HCT116 (cell line): ENCODE results near the gene EPHB2. TPM values are rescaled to one million over a fixed set of nuclear protein-coding genes. Genes with fewer than 3 reads are reported as not detected.

ENCODE experiments used
- ATAC-seq: fragments of 200-7000 bp; cut with Tn5 transposase; 2 replicates; pipeline ENCODE4 v1.9.1; 2020; ENCODE audit warnings: mild to moderate bottlenecking, moderate library complexity
- BruUV-seq: library from RNA; stranded (reverse); fragments of 400-500 nt; replicated peaks from 2 replicates; lab custom pipeline; 2021; lab: Mats Ljungman, UMichigan
- CTCF ChIA-PET: fragments of 300-600 bp; sonication (Branson Sonifier 250); formaldehyde crosslinking; loops from one replicate; lab custom pipeline; 2021; ENCODE audit warnings: antibody characterized with exemption; lab: Charles Lee
- POLR2A ChIA-PET: fragments of 300-600, 350-600 bp; sonication (Branson Sonifier 250); formaldehyde crosslinking; loops from one replicate; lab custom pipeline; 2021; ENCODE audit warnings: antibody characterized with exemption; lab: Charles Lee
- RAD21 ChIA-PET, 2 experiments: fragments of 300-600 bp; sonication (Branson Sonifier 250); formaldehyde crosslinking; loops; one replicate each; lab custom pipeline; 2023; ENCODE audit warnings: low total read pairs in 2 of 2; ENCODE audit not compliant: uncharacterized antibody in 2 of 2, unreplicated experiment in 2 of 2, low non-redundant PET in 1 of 2; lab: Charles Lee
- DNase-seq: peaks from one replicate; pipeline ENCODE4 v3.0.0-alpha.2; 2010; ENCODE audit warnings: low read depth, low spot score
- H2AFZ ChIP-seq: fragments of 200-600 bp; shearing (Covaris generic), sonication (generic); 2 replicates; pipeline ENCODE4 v1.6.1; 2017; ENCODE audit warnings: low read depth, mixed run types, mixed read lengths, antibody characterized with exemption, low read length; ENCODE audit not compliant: poor library complexity, severe bottlenecking
- H3K27ac ChIP-seq: 2 replicates; pipeline ENCODE4 v1.5.1; 2012; ENCODE audit warnings: low read depth, low read length
- H3K27me3 ChIP-seq: fragments of 200-600 bp; sonication (generic); 2 replicates; pipeline ENCODE4 v1.6.1; 2016; ENCODE audit warnings: mixed run types, low read length, mixed read lengths; ENCODE audit not compliant: insufficient read depth
- H3K36me3 ChIP-seq, 2 experiments: fragments of 200-500 bp in 1 of 2; fragments of 200-600 bp in 1 of 2; sonication (Bioruptor generic) in 1 of 2; sonication (generic) in 1 of 2; 2 replicates each; pipeline versions ENCODE4 v1.5.1 to v1.6.1; 2014 to 2016; ENCODE audit warnings: low read length in 2 of 2, inconsistent platforms in 1 of 2, mixed read lengths in 1 of 2, mixed run types in 1 of 2; ENCODE audit not compliant: insufficient read depth in 2 of 2, control insufficient read depth in 1 of 2
- H3K4me1 ChIP-seq, 2 experiments: fragments of 200-600 bp in 1 of 2; sonication (generic) in 1 of 2; 2 replicates each; pipeline versions ENCODE4 v1.5.1 to v1.6.1; 2012 to 2017; ENCODE audit warnings: low read length in 2 of 2, inconsistent platforms in 1 of 2, mild to moderate bottlenecking in 1 of 2, mixed read lengths in 1 of 2, mixed run types in 1 of 2, moderate library complexity in 1 of 2; ENCODE audit not compliant: insufficient read depth in 2 of 2, control insufficient read depth in 1 of 2
- H3K4me2 ChIP-seq: fragments of 200-600 bp; sonication (generic); 2 replicates; pipeline ENCODE4 v1.6.1; 2017; ENCODE audit warnings: mixed run types, low read length, mixed read lengths
- H3K4me3 ChIP-seq, 2 experiments: fragments of 200-600 bp in 1 of 2; sonication (generic) in 1 of 2; replicated peaks in 1 of 2; 2 replicates each; pipeline ENCODE4 v1.5.1; 2011 to 2016; ENCODE audit warnings: low read length in 2 of 2, control low read depth in 1 of 2, low read depth in 1 of 2, mild to moderate bottlenecking in 1 of 2, mixed read lengths in 1 of 2, mixed run types in 1 of 2
- H3K79me2 ChIP-seq: fragments of 200-600 bp; sonication (generic); 2 replicates; pipeline ENCODE4 v1.6.1; 2017; ENCODE audit warnings: mild to moderate bottlenecking, mixed run types, low read length, moderate library complexity, mixed read lengths; ENCODE audit not compliant: insufficient read depth
- H3K9ac ChIP-seq: fragments of 200-600 bp; sonication (generic); 2 replicates; pipeline ENCODE4 v1.6.1; 2016; ENCODE audit warnings: low read length, mixed read lengths
- H3K9me2 ChIP-seq: fragments of 200-600 bp; sonication (generic), shearing (Covaris generic); 2 replicates; pipeline ENCODE4 v1.6.1; 2017; ENCODE audit warnings: mixed run types, mild to moderate bottlenecking, moderate library complexity; ENCODE audit not compliant: insufficient read depth
- H3K9me3 ChIP-seq, 2 experiments: fragments of 200-500 bp in 1 of 2; fragments of 200-600 bp in 1 of 2; sonication (Bioruptor generic) in 1 of 2; sonication (generic) in 1 of 2; 2 replicates each; pipeline ENCODE4 v1.6.1; 2014 to 2017; ENCODE audit warnings: low read length in 2 of 2, mixed read lengths in 2 of 2, inconsistent platforms in 1 of 2, low read depth in 1 of 2, mild to moderate bottlenecking in 1 of 2, mixed run types in 1 of 2, moderate library complexity in 1 of 2; ENCODE audit not compliant: control insufficient read depth in 1 of 2, insufficient read depth in 1 of 2
- H4K20me1 ChIP-seq: fragments of 200-600 bp; sonication (generic), shearing (Covaris generic); 2 replicates; pipeline ENCODE4 v1.6.1; 2017; ENCODE audit warnings: mixed run types, mild to moderate bottlenecking, moderate library complexity; ENCODE audit not compliant: insufficient read depth
- EZH2phosphoT487 ChIP-seq: fragments of 200-600 bp; IDR thresholded peaks from 2 replicates; pipeline ENCODE4 v1.6.1; 2018; ENCODE audit warnings: antibody characterized with exemption, borderline replicate concordance
- SIN3A ChIP-seq: IDR thresholded peaks from 2 replicates; pipeline ENCODE4 v1.6.1; 2012; ENCODE audit warnings: low read depth
- SRF ChIP-seq: IDR thresholded peaks from 2 replicates; pipeline ENCODE4 v1.6.1; 2012; ENCODE audit warnings: low read depth
- intact Hi-C: fragments of 100-400 bp; cut with micrococcal nuclease; formaldehyde crosslinking; loops from 2 replicates; pipeline ENCODE4 v1.10.0; 2022
- total RNA-seq: library from RNA; stranded (reverse); gene quantifications from one replicate; pipeline ENCODE4 v1.2.1, GENCODE V29; 2021; ENCODE audit not compliant: unreplicated experiment
- TF ChIP-seq, protein P1 (sequence below), 3 experiments: fragments of 200-600 bp in 1 of 3; sonication (generic) in 1 of 3; IDR thresholded peaks in 2 of 3; conservative IDR thresholded peaks in 1 of 3; 2 replicates each; pipeline ENCODE4 v1.5.1; 2012 to 2017; ENCODE audit warnings: low read depth in 2 of 3, low read length in 2 of 3, antibody characterized with exemption in 1 of 3, borderline replicate concordance in 1 of 3, control low read depth in 1 of 3, mild to moderate bottlenecking in 1 of 3, mixed read lengths in 1 of 3, mixed run types in 1 of 3, moderate library complexity in 1 of 3; ENCODE audit not compliant: insufficient read depth in 1 of 3
- TF ChIP-seq, protein P2 (sequence below): IDR thresholded peaks from 2 replicates; pipeline ENCODE4 v1.6.1; 2012

The EPHB2 gene
- total RNA-seq, 1 experiment from 2014 or later = 19.5 TPM

DNA sequence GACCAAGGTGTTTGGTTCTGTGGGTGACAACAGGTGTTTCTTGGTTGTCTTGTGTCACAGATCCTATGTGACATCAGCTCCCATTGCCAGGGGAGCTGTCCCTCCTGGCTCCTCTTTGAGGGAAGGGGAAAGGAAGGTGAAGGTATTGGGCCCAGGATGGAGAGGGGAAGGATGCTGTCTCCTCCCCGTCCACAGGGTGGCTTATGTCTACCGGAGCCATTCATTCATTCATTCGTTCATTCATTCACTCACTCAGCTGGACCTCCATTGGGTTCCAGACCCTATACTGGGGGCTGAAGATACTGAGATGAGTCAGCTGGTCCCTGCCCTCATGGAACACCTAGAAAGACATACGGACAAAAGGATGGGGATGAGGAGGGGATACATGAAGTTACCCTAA, 38.9 kb downstream of the EPHB2 start:
- intact Hi-C loops = no loop called here
- CTCF ChIA-PET = interaction anchor here (1.5 kb wide), 1 partner anchor 113 kb away, joined by 7 read pairs; no protein-coding TSS in a partner anchor

More for the DNA sequence above, 38.9 kb downstream of the EPHB2 start:
- peak overlapping the region; percentile 65 for H3K4me2 ChIP-seq
- no peaks in the 10 kb centered on the region for H3K36me3 ChIP-seq
- no peak for ATAC-seq
- no peak overlapping the region for H2AFZ ChIP-seq
- TF ChIP-seq SIN3A = no peak
- TF ChIP-seq, protein P1, sequence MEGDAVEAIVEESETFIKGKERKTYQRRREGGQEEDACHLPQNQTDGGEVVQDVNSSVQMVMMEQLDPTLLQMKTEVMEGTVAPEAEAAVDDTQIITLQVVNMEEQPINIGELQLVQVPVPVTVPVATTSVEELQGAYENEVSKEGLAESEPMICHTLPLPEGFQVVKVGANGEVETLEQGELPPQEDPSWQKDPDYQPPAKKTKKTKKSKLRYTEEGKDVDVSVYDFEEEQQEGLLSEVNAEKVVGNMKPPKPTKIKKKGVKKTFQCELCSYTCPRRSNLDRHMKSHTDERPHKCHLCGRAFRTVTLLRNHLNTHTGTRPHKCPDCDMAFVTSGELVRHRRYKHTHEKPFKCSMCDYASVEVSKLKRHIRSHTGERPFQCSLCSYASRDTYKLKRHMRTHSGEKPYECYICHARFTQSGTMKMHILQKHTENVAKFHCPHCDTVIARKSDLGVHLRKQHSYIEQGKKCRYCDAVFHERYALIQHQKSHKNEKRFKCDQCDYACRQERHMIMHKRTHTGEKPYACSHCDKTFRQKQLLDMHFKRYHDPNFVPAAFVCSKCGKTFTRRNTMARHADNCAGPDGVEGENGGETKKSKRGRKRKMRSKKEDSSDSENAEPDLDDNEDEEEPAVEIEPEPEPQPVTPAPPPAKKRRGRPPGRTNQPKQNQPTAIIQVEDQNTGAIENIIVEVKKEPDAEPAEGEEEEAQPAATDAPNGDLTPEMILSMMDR (IDR thresholded peaks at IDR 0.05 in 2 of 3, conservative IDR thresholded peaks at IDR 0.05 in 1 of 3; ENCODE audit: borderline replicate concordance in 1 of 3, insufficient read depth in 1 of 3, low read depth in 2 of 3, low read length in 2 of 3) = peak in 2 of 3 experiments; percentile 24 to 38; a peak in 4 of 6 replicates
- TF ChIP-seq, protein P2, sequence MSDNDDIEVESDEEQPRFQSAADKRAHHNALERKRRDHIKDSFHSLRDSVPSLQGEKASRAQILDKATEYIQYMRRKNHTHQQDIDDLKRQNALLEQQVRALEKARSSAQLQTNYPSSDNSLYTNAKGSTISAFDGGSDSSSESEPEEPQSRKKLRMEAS = no peak
- TF ChIP-seq SRF = no peak
- no peak for TF ChIP-seq EZH2phosphoT487
- TF ChIP-seq, all 23 proteins: peak for 1
- H3K4me1 ChIP-seq = peaks cover 25 to 54% of the 10 kb centered on the region in 2 experiments
- no peaks in the 10 kb centered on the region for H3K9me2 ChIP-seq
- no peak overlapping the region for H3K27ac ChIP-seq
- H3K79me2 ChIP-seq = no peaks in the 10 kb centered on the region
- no peak for DNase-seq
- ChIA-PET POLR2A (no interaction called here), RAD21 (no interaction called here)
- no TSS peak for BruUV-seq
- H3K9ac ChIP-seq = no peak overlapping the region
- no peaks in the 10 kb centered on the region for H4K20me1 ChIP-seq
- no peaks in the 10 kb centered on the region for H3K27me3 ChIP-seq
- no peak overlapping the region for H3K4me3 ChIP-seq
- no peaks in the 10 kb centered on the region for H3K9me3 ChIP-seq
